ENCODE results near the gene STH.

- TF ChIP-seq CTCF (IDR thresholded peaks at IDR 0.05) (no peak), POLR2A (IDR thresholded peaks at IDR 0.05) (no peak)
Measured at GRCh38 chr17:45970659-45971058, 28.4 kb upstream of the STH start.
